ENCODE results near the gene MOB3C. TPM values are rescaled to one million over a fixed set of nuclear protein-coding genes. Genes with fewer than 3 reads are reported as not detected.

MOB3C gene
- total RNA-seq, 1 experiment from 2014 or later, result 4.0 TPM

DNA sequence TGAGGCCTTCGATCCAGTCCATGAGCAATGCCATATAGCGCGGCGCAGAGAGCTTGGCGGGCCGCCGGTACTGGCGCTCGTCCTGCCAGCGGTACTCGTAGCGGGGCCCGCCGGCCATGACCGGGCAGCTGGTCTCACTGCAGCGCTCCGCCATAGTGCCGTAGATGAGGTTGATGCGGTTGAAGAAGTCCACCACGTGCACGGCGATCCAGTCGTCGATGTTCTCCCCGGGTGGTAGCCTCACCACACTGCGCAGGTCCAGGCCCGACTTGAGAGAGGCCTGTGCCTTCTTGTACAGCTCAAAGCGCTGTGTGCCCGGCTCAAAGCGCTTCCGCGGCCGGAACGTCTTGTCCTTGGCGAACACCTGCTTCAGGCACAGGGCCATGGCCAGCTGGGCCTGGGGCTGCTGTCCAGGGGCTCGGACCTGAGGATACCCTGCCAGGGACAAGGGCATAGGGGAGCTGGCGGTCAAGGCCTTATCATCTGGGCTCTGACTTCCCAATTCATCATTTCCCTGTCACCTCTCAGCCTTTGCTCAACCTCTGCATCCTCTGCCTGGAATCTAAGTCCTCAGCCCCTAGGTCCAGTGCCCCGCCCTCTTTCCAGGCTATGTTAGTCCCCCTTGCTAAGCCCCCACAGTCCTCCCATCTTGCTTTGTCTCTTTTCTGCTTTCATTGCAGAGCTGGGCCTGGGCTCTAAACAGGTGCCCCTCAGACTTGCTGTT, 3.5 kb downstream of the MOB3C start:
- in situ Hi-C loops (cut with HindIII; ENCODE audit: low sequenced_read_pairs), result no loop called here

DNA sequence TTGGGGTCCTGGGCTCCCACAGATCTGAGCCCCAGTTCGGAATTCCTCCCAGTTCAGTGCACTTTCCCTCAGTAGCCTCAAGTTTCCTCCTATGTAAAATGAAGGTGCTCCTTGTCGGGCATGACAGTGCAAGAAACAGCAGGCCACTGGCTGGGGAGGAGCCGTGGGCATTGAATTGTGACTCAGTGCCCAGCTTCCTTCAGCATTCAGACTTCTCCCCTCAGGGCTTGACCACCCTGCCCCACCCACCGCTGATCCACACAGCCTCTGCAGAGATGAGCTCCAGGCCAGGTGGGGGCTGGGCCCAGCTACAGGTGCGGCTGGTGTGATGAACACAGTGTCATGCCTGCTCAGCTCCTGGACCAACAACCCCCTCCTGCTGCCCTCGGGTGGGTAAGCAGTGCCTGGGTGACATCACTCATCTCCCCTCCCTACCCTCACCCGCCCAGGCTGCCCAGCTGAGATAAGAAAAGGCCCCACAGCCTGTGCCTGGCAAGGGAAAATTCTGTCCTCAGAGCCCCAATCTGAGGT, 4.9 kb downstream of the MOB3C start:
- no peak for DNase-seq (ENCODE audit: low spot score)
- in situ Hi-C loops (cut with HindIII; ENCODE audit: low sequenced_read_pairs), result no loop called here

More for the DNA sequence above, 3.5 kb downstream of the MOB3C start:
- DNase-seq (ENCODE audit: low spot score), result peak; percentile 52

DNA sequence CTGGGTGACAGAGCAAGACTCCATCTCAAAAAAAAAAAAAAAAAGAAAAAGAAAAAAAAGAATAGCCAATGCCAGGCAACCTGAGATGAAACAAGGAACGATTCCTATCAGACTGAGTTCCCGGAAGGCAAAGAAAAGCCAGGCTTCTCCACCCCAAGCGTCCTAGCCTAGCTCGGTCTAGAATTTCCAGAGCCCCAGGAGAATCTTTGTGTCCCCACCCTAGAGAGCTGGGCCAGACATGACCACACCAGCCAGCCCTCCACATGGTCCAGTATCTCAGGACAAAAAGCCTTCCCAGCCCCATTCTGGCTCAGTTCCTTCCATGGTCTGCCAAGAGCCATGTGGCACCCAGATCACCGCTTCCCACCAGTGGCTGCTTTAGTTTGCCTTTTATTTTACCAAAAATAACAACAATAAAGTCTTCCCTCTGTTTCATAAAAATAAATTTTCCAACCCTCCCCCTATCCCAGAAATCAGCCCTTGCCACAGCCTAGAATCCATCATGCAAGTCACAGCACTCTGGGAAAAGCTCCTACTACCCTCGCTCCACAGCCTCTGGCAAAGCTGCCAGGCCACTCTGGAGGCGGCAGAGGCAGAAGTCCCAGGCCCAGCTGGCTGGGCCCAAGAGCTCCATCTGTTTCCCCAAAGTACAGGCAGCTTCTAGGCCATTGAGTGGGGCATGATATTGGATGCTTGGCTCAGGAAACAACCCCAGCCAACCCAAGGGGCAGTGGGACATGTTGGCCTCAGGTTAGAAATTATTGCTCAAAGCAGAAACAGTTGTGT, 9.1 kb downstream of the MOB3C start:
- peak; percentile 85 for DNase-seq (ENCODE audit: low spot score)
- in situ Hi-C loops (cut with HindIII; ENCODE audit: low sequenced_read_pairs), result no loop called here

DNA sequence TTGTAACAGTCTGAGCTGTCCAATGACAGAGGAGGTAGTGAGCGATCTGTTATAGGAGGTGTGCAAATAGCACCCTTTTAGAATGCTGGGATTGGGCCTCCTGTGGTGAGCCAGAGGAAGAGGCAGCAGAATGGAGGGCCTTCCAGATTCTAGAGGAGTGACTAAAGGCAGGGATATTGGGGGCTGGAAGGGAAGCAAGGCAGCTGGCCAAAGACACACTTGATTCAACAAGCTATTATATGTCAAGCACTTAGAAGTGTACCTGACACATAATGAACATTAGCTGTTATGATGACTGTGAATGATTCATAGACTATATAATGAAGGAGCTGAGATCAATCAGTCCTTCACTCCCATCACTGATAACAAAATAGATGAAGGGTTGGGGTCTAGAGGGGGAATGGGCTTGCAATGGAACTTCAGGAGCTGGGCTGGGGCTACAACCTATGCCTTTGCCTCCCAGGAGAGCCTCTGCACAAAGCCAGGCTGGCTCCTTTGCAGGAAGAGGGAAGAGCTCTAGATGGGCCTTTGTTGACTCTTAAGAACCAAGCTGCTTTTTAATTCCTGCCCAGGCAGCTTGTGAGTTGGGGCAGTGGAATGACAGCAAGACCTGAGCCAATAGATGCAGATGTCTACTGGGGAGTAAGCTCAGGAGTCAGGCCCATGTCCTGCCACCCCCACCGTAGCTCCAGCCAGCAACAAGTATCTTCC, 10.2 kb downstream of the MOB3C start:
- in situ Hi-C loops (cut with HindIII; ENCODE audit: low sequenced_read_pairs), result no loop called here
- no peak for DNase-seq (ENCODE audit: low spot score)

GRCh38 chr1:46605232-46605631, 11.4 kb downstream of the MOB3C start:
- DNase-seq (ENCODE audit: low spot score), result no peak
- in situ Hi-C loops (cut with HindIII; ENCODE audit: low sequenced_read_pairs), result no loop called here

- in situ Hi-C loops (cut with HindIII; ENCODE audit: low sequenced_read_pairs), result no loop called here
- DNase-seq (ENCODE audit: low spot score), result peak; percentile 98
These were observed 12.6 kb downstream of the MOB3C start, which contains the start of gene MKNK1 for GRCh38 chr1:46603858-46604549. MKNK1 (minus strand) TSS chr1:46604268; CDS start chr1:46583327, 20,941 bp downstream.

DNA sequence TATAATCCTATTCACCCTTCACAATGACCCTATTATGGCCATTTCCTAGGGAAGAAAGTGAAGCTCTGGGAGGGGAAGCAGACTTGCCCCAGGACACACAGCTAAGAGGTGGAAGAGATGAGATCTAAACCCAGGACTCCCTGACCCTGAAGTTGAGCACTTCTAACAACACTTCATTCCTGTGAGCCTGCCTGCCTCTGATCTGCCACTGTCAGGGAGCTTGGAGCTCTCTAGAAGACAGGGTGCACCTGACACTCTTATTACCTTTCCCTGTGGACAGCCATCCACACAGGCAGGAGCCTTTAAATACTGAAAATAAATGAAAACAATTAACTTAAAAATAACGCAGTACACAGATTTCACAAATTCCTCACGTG, 13.1 kb downstream of the MOB3C start:
- no peak for DNase-seq (ENCODE audit: low spot score)
- in situ Hi-C loops (cut with HindIII; ENCODE audit: low sequenced_read_pairs), result no loop called here

- in situ Hi-C loops (cut with HindIII; ENCODE audit: low sequenced_read_pairs), result no loop called here
- DNase-seq (ENCODE audit: low spot score), result no peak
These were observed 15.2 kb downstream of the MOB3C start for GRCh38 chr1:46601257-46602007.

DNA sequence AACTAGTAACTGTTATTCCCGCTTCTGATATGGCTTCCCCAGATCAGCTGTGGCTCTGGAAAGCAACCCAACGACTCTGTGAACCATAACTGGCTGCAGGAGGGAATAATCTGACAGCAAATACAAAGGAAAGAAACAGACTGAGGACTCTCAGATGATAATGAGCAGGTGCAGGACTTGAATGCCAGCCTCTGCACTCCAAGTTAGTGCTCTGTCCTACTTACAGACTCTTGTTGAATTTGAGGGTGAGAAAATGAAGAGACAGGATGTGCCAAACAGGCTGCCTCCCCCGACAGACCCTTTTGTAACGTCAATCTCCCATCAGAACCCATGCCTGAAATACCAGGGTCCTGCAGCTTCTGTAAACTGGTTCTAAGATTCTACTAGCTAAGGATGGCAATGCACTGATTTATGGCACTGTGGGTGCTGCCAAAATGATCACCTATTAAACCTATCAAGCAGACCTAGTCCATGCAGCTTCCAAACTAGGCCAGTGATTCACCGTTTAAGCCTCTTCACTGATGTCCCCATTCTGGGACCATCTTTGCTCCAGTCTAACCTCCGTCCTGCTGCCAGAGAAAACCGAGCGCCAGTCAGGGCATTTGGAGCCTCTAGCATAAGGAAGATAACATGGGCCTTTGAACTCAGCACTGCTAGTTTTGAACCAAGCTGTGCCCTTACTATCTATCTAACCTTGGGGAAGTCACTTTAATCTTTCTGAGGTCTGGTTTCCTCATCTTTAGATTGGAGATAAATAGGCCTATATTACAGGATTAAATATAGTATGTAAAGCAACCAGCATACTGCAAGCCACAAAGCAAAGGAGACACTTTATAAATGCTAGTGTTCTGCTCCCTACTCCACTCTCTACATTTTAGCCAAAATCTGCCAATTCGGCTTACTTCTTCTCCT, 17.3 kb downstream of the MOB3C start:
- no peak for DNase-seq (ENCODE audit: low spot score)
- in situ Hi-C loops (cut with HindIII; ENCODE audit: low sequenced_read_pairs), result no loop called here

DNA sequence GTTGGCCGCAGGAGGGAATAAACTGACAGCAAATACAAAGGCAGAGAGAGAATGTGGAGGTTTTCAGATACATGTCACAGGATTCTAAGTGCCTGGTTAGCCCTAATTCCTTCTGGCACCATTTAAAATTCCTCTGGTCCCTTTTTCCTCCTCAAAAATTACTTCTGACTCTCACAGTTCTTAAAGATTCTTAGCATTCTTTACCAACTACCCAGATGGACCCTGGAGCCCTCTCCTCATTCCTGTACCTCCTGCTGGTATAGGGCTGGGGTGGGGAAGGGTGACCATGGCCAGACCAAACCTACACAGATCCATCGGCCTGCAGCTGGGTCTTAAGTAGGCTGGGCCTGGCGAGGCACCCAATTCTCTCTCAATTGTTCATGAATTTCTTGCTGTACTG, 19.8 kb downstream of the MOB3C start:
- in situ Hi-C loops (cut with HindIII; ENCODE audit: low sequenced_read_pairs), result no loop called here
- no peak for DNase-seq (ENCODE audit: low spot score)

- in situ Hi-C loops (cut with HindIII; ENCODE audit: low sequenced_read_pairs), result no loop called here
- DNase-seq (ENCODE audit: low spot score), result no peak
These were observed 20.6 kb downstream of the MOB3C start for GRCh38 chr1:46596036-46596435.

- DNase-seq (ENCODE audit: low spot score), result no peak
These were observed 21.5 kb downstream of the MOB3C start for GRCh38 chr1:46595127-46595526.

GRCh38 chr1:46594063-46594462, 22.5 kb downstream of the MOB3C start:
- in situ Hi-C loops (cut with HindIII; ENCODE audit: low sequenced_read_pairs), result no loop called here
- no peak for DNase-seq (ENCODE audit: low spot score)

More at GRCh38 chr1:46595127-46595526, 21.5 kb downstream of the MOB3C start:
- in situ Hi-C loops (cut with HindIII; ENCODE audit: low sequenced_read_pairs), result no loop called here

DNA sequence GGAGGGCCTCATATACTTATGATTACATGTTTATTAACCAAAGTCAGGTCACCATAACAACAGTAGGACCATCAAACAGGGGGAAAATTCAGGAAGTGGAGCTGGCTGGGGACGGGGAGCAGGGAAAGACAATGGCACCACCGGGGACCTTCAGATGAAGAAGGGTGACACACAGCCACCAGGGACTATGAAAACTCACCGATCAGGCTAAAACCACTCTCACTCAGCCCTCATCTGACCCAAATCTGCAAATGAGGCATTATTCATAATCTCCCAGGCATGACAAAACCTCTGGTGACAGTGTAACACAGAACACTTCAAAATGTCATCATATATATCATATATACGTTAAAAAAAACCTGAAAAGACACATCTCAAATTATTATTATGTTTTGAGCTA, 23.8 kb downstream of the MOB3C start:
- in situ Hi-C loops (cut with HindIII; ENCODE audit: low sequenced_read_pairs), result no loop called here

GRCh38 chr1:46589529-46589928, 27.1 kb downstream of the MOB3C start:
- in situ Hi-C loops (cut with HindIII; ENCODE audit: low sequenced_read_pairs), result no loop called here

More for the DNA sequence above, 23.8 kb downstream of the MOB3C start:
- no peak for DNase-seq (ENCODE audit: low spot score)

GRCh38 chr1:46587069-46587468, 29.5 kb downstream of the MOB3C start:
- in situ Hi-C loops (cut with HindIII; ENCODE audit: low sequenced_read_pairs), result no loop called here
- no peak for DNase-seq (ENCODE audit: low spot score)

More at GRCh38 chr1:46589529-46589928, 27.1 kb downstream of the MOB3C start:
- DNase-seq (ENCODE audit: low spot score), result no peak

- DNase-seq (ENCODE audit: low spot score), result no peak
- in situ Hi-C loops (cut with HindIII; ENCODE audit: low sequenced_read_pairs), result no loop called here
These were observed 31.2 kb downstream of the MOB3C start for GRCh38 chr1:46585312-46585938.
